Stimulated activated CD4-positive, alpha-beta T cell treated with anti-CD3 and anti-CD28 coated beads, Interleukin-2, amount 100 ng/mL, for 24 hours (primary cell): ENCODE measurements around the gene ZDHHC4.
"Not testable (repeated sequence)": the region's sequence is repeated elsewhere in the genome, so short reads cannot be mapped to it uniquely, and the experiment has no call there.

Experiments
- DNase-seq, 2 donors: peaks; one replicate each; pipeline ENCODE4 v3.0.0-alpha.2; 2020

ZDHHC4 gene

GRCh38 chr7:6608081-6608480 lies 30.8 kb downstream of the ZDHHC4 start:
- no peak for DNase-seq

- DNase-seq: no peak
Measured at GRCh38 chr7:6608794-6609193, 31.5 kb downstream of the ZDHHC4 start.

- no peak for DNase-seq
Measured at GRCh38 chr7:6612819-6613218, 35.6 kb downstream of the ZDHHC4 start.

- no peak for DNase-seq
Measured at GRCh38 chr7:6613706-6614105, 36.5 kb downstream of the ZDHHC4 start.

- DNase-seq: peak in 1 of 2 donors; percentile 25
Measured at GRCh38 chr7:6614953-6615722, 37.9 kb downstream of the ZDHHC4 start, which contains the start of gene ZNF853. ZNF853 (plus strand) TSS chr7:6615610; CDS start chr7:6616175, 565 bp downstream.

GRCh38 chr7:6615723-6616555 lies 38.7 kb downstream of the ZDHHC4 start:
- no peak for DNase-seq

- DNase-seq: no peak
Measured at GRCh38 chr7:6616854-6617643, 39.8 kb downstream of the ZDHHC4 start.

GRCh38 chr7:6618621-6619020 lies 41.4 kb downstream of the ZDHHC4 start:
- DNase-seq: no peak

GRCh38 chr7:6619961-6620360 lies 42.7 kb downstream of the ZDHHC4 start:
- DNase-seq: no peak

- no peak for DNase-seq
Measured at GRCh38 chr7:6621195-6622133, 44.2 kb downstream of the ZDHHC4 start.

- DNase-seq: no peak
Measured at GRCh38 chr7:6622134-6622710, 45.0 kb downstream of the ZDHHC4 start.

- DNase-seq: peak in 1 of 2 donors; percentile 21
Measured at GRCh38 chr7:6623589-6624245, 46.5 kb downstream of the ZDHHC4 start.

GRCh38 chr7:6624246-6624611 lies 47.0 kb downstream of the ZDHHC4 start:
- DNase-seq: no peak

GRCh38 chr7:6628045-6628444 lies 50.8 kb downstream of the ZDHHC4 start:
- no peak for DNase-seq

- no peak for DNase-seq
Measured at GRCh38 chr7:6630007-6630849, 53.0 kb downstream of the ZDHHC4 start.

GRCh38 chr7:6631605-6632004 lies 54.4 kb downstream of the ZDHHC4 start:
- no peak for DNase-seq

- no peak for DNase-seq
Measured at GRCh38 chr7:6634021-6634420, 56.8 kb downstream of the ZDHHC4 start.

GRCh38 chr7:6634971-6635370 lies 57.7 kb downstream of the ZDHHC4 start:
- DNase-seq: not testable (repeated sequence)

- DNase-seq: peak; percentile 69 to 71
Measured at GRCh38 chr7:6636741-6637543, 59.7 kb downstream of the ZDHHC4 start, which contains the start of gene ZNF316. ZNF316 (plus strand) TSS chr7:6637318; CDS start chr7:6642410, 5,092 bp downstream.
